NCI-H524 (cell line): ENCODE measurements around the gene NEK6.
"Not testable (repeated sequence)": the region's sequence is repeated elsewhere in the genome, so short reads cannot be mapped to it uniquely, and the experiment has no call there.

Experiments
- DNase-seq, 2 experiments: peaks; one replicate each; lab custom pipeline; 2025; lab: John Stamatoyannopoulos, UW

Gene NEK6

GRCh38 chr9:124228516-124228915, 29.2 kb upstream of the NEK6 start:
- DNase-seq = no peak

DNA sequence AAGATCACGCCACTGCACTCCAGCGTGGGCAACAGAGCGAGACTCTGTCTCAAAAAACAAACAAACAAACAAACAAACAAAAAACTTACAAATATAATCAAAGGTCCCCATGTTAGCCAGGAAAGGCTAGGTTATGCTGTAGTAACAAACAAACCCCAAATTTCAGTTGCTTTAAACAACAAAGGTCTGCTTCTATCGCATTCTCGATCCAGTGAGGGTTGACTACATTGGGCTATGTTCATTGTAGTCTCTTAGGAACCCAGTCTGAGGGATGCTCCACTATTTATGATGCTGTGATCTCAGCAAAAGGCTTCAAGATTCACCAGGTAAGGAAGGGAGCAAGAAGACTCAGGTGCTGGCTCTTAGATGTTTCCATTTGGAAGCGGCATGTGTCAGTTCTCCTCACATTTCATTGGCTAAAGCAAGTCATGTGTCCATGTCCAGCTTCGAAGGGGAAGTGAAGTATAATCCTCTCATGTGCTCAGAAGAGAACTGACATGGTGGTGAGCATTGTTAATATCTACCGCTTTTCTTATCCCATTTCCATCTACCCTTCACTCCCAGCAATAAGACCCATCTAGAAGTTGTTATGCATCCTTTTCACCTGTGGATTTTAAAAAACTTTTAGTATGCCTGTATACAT, 26.5 kb upstream of the NEK6 start:
- no peak for DNase-seq

DNA sequence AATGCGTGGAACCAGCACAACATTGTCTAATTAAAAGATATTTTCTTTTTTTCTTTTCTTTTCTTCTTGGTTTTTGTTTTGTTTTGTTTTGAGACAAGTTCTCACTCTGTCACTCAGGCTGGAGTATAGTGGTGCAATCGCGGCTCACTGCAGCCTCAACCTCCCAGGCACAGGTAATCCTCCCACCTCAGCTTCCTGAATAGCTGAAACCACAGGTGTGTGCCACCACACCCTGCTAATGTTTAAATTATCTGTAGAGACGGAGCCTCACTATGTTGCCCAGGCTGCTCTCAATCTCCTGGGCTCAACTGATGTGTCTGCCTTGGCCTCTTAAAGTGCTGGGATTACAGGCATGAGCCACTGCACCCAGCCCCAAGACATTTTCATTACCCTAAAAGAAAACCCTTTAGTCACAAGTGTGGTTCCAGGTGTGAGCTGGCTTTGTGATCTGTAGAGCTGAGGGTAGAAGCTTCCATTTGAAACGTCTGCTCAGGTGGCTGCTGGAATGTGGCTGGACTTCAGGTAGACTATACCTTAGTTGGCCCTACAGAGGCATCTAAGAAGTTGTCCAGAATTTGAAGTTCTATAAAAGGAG, 19.1 kb upstream of the NEK6 start:
- DNase-seq = no peak

DNA sequence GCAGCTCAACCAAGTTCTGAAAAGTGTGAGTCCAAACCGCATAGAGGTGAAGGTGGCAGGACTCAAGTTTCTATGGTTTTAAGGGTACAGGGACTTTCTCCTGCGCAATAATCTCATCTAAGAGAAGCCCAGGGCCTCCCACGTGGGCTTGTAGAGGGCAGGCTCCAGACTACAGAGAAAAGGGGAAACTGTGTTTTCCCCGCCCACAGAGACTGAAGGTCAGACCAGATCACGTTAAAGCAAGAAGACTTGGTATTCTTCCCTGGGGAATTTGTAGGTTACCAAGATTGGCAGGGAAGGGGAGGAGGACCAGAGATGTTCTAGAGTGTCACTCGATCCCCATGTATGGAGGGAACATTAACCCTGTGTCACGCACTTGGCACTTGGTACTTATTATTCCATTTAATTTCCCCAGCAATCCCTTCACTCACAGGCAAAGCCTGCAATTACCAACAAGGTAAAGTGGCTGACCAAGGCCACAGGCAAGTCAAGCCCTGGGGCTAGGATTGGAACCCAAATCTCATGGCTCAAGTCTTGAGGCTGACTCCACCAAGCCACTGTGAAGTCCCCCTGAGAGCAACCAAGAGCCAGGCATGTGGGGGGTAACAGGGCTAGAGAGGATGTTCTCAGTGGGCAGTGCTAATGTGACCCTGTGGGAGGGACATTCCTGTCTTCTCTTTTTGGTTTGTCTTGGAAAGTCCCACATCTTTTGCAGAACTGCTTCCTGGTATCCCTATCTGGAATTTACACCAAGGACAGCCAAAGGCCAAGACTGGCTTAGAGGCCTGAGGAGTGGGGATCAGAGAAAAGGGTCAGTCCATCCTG, 18.3 kb upstream of the NEK6 start:
- DNase-seq = no peak

- DNase-seq = peak; percentile 95 to 99
Observed at GRCh38 chr9:124242331-124243194, 15.2 kb upstream of the NEK6 start.

DNA sequence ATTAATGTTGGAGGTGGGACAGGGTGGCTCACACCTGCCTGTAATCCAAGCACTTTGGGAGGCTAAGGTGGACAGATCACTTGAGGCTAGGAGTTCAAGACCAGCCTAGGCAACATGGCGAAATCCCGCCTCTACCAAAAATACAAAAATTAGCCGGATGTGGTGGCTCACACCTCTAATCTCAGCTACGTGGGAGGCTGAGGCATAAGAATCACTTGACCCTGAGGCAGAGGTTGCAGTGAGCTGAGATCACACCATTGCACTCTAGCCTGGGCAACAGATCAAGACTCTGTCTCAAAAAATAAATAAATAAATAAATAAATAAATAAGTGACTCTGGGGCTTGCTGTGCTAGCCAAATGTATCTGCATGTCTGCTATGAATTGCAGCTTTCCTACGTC, 10.4 kb upstream of the NEK6 start:
- not testable (repeated sequence) for DNase-seq

DNA sequence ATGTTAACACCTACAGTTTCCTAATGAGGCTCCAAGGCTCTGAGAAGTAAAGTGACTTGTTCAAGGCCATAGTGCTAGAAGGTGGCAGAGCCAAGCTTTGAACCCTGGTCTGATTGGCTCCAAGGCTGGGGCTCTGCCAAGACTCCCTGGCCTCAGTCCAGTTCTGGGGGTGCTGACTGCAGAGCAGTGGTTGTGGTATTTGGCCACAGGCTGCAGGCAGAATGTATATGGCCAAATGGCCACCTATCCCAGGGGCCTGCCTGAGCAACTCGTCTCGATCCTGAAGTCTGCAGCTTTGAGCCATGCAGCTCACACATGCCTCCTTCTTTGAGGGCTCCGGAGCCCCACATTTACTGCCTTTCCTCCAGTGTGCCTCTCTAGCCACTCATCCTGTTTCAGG, 9.7 kb upstream of the NEK6 start:
- DNase-seq = no peak

GRCh38 chr9:124248960-124249359, 8.8 kb upstream of the NEK6 start:
- peak; percentile 59 to 91 for DNase-seq

DNA sequence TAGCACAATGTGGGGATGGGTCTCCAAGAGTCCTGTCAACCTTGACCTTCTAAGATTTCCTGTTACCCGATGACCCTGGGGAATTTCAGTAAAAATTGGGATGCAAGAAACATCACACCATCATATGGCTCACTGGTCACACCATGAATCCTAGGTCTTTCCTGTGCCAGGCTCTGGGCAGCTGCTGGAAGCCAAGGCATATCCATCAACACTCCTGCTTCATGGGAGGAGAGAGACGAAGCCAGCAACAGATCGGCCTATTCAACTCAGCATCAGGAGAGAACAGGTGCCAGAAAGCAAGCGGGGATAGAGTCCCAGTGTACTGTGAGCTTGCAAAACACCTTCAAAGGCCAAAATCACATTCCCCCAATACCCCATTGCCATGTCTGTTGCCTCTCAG, 6.5 kb upstream of the NEK6 start:
- no peak for DNase-seq

DNA sequence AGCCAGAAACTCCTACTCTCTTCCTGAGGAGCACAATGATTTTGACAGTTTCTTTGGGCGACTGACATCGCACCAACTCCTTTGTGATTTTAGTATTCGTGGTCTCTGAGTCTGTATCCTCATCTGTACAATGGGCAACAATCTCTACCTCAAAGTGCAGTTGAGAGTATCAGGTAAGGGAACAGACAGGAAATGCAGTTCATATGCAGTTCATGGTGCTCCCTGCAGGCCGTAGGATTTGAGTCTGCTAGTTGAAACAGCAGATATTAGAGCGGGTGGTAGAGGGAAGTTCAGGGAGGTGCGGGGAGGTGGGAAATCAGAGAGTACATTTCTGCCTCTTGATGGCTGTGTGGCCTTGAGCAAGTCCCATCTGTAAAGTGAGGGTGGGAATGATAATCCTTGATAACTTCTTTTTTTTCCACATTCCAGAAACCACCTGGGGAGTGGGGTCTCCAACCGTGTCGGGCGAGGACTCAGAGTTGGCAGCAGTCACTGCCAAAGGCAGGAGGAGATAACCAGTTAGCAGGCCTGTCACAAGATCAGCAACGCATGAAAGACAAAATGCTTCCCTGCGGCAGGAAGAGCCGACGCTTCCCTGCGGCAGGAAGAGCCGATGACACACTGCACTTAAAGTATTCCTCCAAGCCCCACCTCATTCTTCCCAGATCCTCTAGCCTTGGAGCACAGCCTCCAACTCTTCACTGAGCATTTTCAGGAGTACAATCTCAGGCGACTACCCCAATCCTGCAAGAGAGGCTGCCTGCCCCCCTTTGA, 6.0 kb upstream of the NEK6 start:
- no peak for DNase-seq

GRCh38 chr9:124252878-124253277, 4.9 kb upstream of the NEK6 start:
- not testable (repeated sequence) for DNase-seq

- DNase-seq = no peak
Observed at GRCh38 chr9:124254261-124254682, 3.5 kb upstream of the NEK6 start.

DNA sequence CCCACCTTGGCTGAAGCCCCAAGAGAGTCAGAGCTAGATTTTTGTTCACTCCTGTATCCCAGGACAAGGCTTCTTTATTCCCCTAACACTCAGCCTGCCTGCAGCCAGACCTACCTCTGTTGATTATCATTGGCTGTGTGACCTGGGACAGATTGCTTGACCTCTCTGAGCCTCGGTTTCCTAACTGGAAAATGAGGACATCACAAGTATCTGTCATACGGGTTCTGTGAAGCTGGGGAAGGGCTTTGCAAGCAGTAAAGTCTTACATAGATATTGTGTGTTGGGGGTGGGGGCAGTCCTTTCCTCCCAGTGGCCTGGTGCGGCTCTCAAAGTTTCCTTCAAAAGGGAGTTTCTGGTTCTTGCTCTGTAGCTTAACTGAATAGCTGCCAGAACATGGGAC, 2.5 kb upstream of the NEK6 start:
- no peak for DNase-seq

GRCh38 chr9:124256517-124257069, 1.2 kb upstream of the NEK6 start:
- DNase-seq = peak; percentile 57 to 85

DNA sequence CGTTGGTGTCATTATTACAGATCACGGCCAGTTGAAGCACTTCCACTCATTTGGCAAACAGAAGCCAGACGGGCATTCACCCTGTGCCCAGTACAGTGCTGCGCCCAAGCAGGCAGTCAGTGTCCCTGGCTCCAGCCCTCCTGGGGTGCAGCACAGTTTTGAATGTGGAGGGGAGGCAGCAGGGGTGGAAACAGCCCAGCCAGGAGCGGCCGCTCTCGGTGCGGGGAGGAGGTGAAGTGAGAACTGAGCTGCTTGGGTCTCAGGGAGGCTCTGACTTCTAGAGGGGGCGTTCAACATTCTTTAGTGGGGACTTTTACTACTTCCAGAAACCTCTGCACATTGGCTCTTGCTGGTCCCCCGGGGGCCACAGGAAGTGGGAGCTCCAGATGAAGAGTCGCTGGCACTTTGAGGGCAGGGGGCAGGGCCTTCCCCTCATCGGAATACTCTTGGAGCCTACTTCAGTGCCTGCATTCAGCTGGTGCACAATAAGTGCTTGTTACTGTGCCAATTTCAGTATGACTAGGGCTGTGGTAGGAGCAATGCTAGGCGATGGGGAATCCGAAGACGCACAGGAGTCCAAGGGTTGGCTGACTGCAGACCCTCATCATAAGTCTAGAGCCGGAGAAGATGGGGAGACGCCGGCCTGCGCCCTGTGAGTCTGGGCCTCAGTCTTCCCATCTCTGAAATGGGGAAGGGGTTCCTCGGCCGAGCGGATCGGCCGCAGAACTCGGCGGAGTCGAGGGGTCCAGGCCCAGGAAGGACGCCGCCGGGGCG, 492 bp upstream of the NEK6 start:
- DNase-seq = no peak

DNA sequence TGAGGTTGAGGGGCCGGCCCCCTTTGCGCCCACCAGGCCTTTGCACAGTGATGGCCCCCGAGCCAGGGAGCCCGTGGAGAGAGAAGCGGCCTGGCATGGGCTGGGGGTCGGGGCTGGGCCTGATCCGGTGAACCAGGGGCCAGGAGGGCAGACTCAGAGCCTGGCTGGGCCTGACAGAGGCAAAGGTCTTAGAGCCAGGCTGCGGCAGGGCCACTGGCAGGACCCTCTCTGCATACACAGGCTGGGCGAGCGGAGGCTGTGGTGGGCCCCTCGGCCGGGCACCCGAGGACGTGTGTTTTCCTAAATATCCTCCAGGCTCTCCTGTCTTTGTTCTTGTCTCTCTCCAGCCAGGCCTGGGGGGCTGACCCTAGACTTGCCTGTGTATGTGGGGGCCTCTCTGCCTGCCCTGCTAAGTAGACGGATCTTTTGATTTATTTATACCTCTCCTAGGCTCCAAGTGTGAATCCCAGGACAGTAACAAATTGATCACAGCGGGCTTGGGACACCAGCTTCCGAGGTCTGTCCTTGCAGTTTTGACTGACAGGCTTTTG, 933 bp downstream of the NEK6 start:
- peak in 1 of 2 experiments; percentile 31 for DNase-seq

- no peak for DNase-seq
Observed at GRCh38 chr9:124259158-124259808, 1.5 kb downstream of the NEK6 start.

DNA sequence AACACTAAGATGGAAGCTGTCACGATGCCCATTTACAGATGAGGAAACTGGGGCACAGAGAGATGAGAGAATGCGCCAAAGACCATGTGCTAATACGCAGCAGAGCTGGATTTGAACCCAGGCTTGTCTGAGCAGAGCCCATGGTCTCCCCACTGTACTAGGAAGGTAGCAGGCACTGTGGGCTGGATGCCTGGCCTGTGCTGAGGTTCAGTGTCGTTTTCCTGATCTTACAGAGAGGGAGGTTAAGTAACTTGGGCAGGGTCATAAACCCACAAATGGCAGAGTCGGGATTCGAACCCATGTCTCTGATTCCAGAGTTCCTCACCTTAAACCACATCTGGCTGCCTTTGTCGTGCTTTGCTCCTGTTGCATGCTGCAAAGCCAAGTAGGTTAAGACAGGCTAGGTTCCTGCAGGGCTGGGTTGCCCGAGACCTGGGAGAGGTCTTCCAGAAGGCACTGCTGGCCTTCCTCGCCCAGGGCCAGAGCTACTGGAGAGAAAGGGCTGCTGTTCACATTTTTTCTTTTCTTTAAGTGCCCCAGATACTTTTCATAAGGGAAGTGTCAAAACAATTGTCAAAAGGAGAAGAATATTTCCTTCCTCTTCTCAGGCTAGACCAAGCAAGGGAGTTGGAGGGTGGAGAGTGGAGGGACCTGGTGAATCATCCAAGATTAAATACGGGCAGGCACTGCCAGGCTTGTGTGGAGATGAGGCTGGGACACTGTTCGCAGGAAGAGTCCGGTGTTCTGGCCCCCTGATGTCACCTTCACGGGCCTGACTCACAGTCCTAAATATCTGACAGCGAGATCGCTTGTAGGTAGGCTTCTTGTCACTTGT, 3.2 kb downstream of the NEK6 start:
- no peak for DNase-seq
